GM12874 (cell line): ENCODE data around the gene MAGOH.
A peak's percentile ranks its signal among the peaks of the same experiment; 100 is the strongest.

Source experiments
- TF ChIP-seq, protein P1 (sequence below): IDR thresholded peaks from 2 replicates; pipeline ENCODE4 v1.5.1; 2011; ENCODE audit warnings: low read depth, mild to moderate bottlenecking, control low read depth, low read length, moderate library complexity; ENCODE audit not compliant: insufficient read depth

MAGOH gene

GRCh38 chr1:53280496-53280895, 42.2 kb upstream of the MAGOH start:
- TF ChIP-seq, protein P1, sequence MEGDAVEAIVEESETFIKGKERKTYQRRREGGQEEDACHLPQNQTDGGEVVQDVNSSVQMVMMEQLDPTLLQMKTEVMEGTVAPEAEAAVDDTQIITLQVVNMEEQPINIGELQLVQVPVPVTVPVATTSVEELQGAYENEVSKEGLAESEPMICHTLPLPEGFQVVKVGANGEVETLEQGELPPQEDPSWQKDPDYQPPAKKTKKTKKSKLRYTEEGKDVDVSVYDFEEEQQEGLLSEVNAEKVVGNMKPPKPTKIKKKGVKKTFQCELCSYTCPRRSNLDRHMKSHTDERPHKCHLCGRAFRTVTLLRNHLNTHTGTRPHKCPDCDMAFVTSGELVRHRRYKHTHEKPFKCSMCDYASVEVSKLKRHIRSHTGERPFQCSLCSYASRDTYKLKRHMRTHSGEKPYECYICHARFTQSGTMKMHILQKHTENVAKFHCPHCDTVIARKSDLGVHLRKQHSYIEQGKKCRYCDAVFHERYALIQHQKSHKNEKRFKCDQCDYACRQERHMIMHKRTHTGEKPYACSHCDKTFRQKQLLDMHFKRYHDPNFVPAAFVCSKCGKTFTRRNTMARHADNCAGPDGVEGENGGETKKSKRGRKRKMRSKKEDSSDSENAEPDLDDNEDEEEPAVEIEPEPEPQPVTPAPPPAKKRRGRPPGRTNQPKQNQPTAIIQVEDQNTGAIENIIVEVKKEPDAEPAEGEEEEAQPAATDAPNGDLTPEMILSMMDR = no peak

DNA sequence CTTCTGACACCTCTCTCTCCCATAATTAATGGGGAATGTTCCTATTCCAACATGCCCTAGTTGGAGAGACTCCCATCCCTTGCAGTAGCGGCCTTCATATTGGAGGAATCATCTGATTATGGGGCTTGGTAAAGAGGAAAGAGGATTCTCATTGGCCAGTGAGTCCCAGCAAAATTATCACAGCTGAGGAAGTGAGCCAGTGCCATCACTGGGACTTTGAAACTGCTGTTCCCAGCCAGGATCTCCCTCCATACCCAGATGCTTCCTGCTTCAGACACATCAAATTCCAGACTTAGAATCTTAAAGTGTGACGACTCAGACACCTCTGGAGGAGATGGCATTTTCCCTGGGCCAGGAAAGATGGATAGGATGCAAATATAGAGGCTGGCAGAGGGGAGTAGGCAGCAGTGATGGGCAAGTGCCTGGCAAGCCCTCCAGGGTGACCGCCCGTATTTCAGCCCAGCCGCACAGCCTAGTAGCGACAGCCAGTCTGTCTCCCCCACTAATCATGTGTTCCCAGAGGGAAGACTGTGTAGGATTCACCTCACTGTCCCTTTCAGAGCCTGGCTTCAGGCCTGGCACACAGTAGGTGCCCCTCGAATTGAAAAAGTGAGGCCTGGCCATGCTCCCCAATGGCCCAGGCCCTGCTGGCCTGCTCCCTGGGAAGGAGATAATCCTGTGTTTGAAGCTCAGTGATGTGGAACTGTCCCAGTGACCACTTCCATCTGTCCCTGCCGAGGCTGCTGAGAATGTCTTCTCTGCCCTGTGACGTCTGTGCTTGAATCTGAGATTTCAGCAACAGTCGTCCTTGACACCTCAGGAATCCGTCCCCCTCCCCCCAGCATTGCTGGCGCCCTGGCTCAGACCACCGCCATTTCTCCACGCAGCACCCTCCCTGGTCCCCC, 41.2 kb upstream of the MAGOH start:
- TF ChIP-seq, protein P1 = no peak

DNA sequence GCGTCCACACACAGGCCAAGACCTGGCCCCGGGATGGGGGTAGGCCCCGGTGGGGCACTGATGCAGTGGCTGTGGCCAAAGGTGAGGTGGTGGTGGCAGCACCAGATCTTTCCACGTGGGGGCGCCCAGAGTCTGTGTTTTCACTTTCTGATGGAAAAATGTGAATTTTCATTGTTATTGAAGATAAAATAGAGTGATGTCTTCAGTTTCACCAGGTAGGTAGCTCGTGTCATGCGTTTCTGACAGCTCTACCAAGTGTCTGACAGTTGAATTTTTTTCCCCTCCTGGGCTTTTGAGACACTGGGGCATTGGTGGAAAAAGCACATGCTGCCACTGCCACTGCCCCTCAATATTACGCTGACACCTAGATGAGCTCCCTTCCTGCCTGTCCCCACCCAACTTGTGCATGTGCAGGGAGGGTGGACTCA, 40.0 kb upstream of the MAGOH start:
- TF ChIP-seq, protein P1 = peak; percentile 77

DNA sequence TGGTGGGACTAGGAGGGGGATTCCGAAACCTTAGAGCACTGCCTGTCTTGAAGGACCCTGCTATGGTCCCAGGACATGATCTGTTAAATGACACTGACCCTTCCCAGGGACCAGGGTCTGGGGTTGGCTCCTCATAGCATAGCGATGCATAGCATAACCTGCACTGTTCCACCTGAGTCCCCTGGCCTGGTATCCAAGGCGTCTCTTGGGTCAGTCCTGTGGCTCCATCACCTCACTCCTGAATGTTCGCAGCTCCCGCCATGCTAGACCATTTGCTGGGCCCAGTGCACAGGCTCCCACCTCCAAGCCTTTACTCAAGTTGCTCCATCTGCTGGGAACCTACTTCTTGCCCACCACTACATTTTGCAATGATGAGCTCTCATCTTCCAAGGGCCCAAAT, 39.0 kb upstream of the MAGOH start:
- TF ChIP-seq, protein P1 = no peak

- TF ChIP-seq, protein P1 = no peak
Measured at GRCh38 chr1:53276902-53277281, 38.6 kb upstream of the MAGOH start.

DNA sequence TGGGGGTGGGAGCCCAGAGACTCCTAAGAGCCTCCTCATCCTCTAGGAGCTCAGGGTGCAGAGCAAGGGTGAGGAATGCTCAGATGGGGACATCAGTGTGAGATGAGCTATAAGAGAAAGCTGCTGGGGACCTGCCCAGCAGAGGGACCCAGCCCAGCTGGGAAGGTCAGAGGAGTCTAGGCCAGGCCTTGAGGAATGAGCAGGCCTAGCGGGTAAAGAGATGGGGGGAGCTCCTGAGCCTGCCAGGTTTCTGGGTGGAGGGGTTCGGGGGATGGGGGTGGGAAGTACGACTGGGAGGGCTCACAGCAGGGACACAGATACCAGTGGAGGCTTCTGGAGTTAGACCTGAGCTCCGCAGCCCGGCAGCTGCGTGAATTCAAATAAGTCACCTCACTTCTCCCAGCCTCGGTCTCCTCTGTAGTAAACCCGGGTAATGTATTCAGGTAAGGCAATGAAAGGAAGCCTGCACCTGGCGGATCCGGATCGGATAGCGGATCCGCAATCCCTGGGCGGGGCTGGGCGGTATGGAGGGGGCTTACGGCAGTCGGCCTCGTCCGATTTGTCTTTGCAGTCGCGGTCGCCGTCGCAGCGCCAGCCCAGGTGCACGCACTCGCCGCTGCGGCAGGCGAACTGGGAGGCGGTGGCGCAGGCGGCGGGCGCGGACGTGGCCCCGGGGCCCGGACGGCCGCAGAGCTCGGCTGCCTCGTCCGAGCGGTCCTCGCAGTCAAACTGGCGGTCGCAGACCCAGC, 38.0 kb upstream of the MAGOH start:
- TF ChIP-seq, protein P1 = no peak

DNA sequence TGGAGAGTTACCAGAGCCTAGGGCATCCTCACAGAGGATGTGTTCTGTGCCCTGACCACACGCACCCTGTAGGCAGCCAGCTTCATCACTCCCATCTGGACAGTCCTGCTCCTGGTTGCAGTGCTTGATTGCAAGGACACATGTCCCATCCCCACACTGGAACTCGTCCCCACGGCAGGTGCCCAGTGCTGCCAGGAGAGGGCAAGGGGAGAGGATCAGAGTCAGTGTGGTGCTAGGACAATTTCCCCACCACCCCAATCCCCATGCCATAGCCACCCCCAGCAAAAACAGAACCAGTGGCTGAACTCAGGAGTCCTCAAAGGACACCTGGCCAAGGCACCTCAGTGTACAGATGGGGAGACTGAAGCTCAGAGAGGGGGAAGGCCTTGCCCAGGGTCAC, 37.2 kb upstream of the MAGOH start:
- TF ChIP-seq, protein P1 = no peak
